GM21367 (cell line): Measurements from ENCODE around the gene PPIL1.
"Not testable (repeated sequence)": the region's sequence is repeated elsewhere in the genome, so short reads cannot be mapped to it uniquely, and the experiment has no call there.

Experiments
- ATAC-seq: cut with Tn5 transposase; IDR thresholded peaks from one replicate; pipeline ENCODE4 v1.9.1; 2021; ENCODE audit not compliant: unreplicated experiment

The PPIL1 gene

GRCh38 chr6:36874443-36875249 is at the start of gene PPIL1:
PPIL1 (minus strand) TSS chr6:36874803; CDS start chr6:36874772, 31 bp downstream.
- ATAC-seq = peak; percentile 72

GRCh38 chr6:36924131-36924530 is 49.5 kb upstream of the PPIL1 start:
- ATAC-seq = no peak

GRCh38 chr6:36920546-36920945 is 45.9 kb upstream of the PPIL1 start:
- no peak for ATAC-seq

- no peak for ATAC-seq
Measured at GRCh38 chr6:36920049-36920448, 45.4 kb upstream of the PPIL1 start.

- no peak for ATAC-seq
Measured at GRCh38 chr6:36917541-36918193, 43.1 kb upstream of the PPIL1 start.

DNA sequence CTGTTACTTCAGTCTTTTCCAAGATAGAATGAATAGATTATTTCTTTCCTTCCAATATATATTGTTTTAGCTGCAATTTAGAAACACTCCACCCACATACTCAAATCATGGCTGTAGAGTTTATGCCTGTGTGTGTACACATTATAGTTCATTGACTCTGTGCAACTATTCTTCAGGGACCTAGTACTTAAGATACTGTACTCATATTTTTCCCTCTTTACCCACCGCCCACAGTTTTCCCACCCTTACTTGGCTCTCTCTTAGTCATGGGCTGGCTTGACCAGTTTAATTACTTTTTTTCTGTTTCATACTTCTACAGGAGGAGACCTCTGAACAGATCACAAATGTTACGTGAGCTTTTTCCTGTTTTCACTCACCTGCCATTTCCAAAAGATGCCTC is 41.5 kb upstream of the PPIL1 start:
- ATAC-seq = no peak

- ATAC-seq = no peak
Measured at GRCh38 chr6:36915599-36915998, 41.0 kb upstream of the PPIL1 start.

GRCh38 chr6:36914227-36914794 is 39.7 kb upstream of the PPIL1 start:
- no peak for ATAC-seq

GRCh38 chr6:36913082-36913481 is 38.5 kb upstream of the PPIL1 start:
- ATAC-seq = no peak

DNA sequence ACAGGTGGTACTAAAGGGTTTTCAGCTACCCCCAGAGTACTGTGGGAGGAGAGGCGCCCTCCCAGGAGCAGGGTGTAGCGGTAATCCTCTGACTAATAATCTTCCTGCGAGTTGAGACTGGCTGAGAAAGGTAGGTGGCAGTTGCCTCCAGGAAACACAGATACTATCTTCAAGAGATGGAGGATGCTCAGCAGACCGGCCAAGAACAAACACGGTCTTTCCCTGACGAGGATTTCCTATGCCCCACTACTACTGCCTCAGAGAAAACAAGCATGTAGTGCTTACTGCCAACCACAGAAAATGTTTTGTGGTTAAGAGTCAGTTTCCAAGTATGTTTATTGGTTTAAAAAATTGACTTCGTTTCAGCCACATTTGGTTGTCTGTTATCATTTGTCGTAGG is 38.0 kb upstream of the PPIL1 start:
- peak; percentile 80 for ATAC-seq

- peak; percentile 17 for ATAC-seq
Measured at GRCh38 chr6:36912030-36912454, 37.4 kb upstream of the PPIL1 start.

- ATAC-seq = no peak
Measured at GRCh38 chr6:36908747-36909146, 34.1 kb upstream of the PPIL1 start.

GRCh38 chr6:36907781-36908180 is 33.2 kb upstream of the PPIL1 start:
- no peak for ATAC-seq

DNA sequence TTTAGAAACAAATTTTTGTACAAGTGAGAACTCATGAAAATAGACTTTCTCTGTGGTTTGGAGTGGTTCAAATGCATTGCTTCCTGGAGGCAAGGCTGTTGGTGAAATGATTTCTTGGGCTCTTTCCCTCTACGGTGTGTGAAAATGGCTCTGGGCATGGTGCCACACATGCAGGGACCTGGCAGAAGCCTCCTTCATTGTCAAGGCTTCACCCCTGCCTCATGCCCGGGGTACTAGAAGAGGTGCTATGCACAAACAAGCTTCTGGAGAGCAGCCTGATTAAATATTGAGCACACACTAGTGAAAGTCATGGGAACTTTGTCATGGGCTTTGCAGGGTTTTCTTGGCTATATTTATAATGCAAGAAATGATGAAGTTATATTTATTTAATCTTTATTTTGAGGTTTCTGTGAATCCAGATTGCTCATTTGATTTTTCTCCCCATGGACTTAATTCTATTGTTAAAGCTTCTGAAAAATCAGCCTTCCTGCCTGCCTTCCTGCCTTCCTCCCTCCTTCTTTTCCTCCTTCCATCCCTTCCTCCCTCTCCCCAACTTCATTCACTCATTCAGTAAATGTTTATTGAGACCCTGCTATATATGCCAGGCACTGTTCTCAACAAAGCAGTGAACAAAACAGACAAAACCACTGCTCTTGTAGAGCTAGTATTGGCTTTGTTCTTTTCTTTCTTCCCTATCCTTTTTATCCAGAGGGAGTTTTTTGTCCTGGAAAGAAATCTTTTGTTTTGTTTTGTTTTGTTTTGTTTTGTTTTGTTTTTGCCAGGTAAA is 32.1 kb upstream of the PPIL1 start:
- ATAC-seq = no peak

DNA sequence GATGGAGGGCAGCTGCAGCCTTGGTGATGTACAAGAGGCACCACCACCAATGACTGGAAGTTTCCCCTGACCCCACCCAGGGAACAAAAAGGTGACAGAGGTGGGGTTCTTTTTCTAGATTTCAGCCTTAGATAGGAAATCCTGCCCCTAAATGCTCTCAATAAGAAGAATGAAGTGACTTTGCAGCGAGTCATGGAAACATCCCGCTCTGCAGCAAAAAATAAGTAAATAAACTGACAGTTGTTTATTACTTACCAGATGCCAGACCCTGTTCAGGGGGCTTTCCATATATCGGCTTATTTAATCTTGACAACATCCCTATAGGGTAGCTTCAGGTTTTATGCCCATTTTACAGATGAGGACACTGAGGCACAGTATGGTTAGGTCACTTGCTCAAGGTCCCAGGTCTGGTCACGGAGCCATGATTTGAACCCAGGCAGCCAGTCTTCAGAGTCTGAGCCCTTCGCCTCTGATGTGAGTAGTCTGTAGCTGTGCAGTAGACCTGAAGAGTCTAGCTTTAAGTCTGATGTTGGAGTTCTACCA is 30.3 kb upstream of the PPIL1 start:
- no peak for ATAC-seq

DNA sequence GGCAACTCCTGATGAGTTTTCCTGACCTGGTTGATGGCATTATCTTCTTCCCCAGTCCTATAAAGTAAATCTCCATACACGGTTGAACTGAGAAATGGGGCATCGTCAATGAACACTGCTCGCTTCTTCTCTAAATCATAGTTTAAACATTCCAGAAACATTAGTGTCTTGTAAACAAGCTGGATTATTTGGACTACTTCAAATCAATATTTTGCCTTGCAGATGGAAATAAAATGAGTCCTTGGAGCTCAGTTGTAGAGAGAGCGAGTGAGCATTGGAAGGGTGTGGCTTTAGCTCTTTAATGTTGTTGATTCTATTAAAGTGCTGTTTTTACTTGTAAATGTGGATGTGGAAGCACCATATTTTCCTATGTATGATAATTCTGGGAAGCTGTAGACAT is 29.5 kb upstream of the PPIL1 start:
- no peak for ATAC-seq

DNA sequence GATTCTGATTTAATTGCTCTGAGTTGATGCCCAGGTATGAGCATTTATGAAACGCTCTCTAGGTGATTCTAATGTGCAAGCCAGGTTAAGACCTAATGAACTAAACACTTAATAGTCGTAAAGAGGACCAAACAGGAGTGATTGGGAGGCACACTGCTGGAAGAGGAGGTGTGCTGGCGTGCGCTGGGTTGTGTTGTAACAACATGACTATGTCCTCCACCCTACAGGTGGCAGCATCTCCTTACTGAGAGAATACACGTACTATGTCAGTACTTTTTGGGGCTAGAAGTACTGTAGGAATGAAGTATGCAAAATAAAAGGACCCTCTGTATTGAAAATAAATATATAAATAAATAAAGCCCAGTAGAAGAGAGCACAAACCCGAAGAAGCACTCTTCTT is 23.0 kb upstream of the PPIL1 start:
- no peak for ATAC-seq

GRCh38 chr6:36893976-36894932 is 19.7 kb upstream of the PPIL1 start:
- ATAC-seq = no peak

GRCh38 chr6:36891153-36891552 is 16.6 kb upstream of the PPIL1 start:
- not testable (repeated sequence) for ATAC-seq

DNA sequence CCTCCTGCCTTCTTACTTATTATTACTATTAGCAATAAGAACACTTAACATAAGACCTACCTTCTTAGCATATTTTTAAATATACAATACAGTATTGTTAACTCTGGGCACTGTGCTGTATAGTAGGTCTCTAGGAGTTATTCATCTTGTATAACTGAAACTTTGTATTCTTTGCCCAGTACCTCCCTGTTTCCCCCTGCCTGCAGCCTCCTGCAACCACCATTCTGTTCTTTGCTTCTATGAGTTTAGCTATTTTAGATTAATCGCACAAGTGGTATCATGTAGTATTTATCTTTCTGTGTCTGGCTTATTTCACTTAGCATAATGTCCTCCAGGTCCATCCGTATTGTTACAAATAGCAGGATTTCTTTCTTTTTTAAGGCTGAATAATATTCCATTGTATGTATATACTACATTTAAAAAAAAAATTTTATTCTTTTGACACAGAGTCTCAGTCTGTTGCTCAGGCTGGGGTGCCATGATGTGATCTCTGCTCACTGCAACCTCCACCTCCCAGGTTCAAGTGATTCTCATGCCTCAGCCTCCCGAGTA is 15.6 kb upstream of the PPIL1 start:
- no peak for ATAC-seq
